ENCODE results near the gene CIB4.

GRCh38 chr2:26590508-26590907, 50.7 kb downstream of the CIB4 start:
- TF ChIP-seq REST (IDR thresholded peaks at IDR 0.05; ENCODE audit: insufficient read depth in 1 of 2, low read depth in 2 of 2, low read length in 2 of 2) (no peak), POLR2AphosphoS5 (IDR thresholded peaks at IDR 0.05; ENCODE audit: low read depth, low read length) (no peak)
